ENCODE data around the gene VMP1. TPM values are rescaled to one million over a fixed set of nuclear protein-coding genes. Genes with fewer than 3 reads are reported as not detected.
A peak's percentile ranks its signal among the peaks of the same experiment; 100 is the strongest.

VMP1 gene
- polyA plus RNA-seq, 2 of the 4 experiments (the other 2 are of a cell fraction) = 395 to 726 TPM

DNA sequence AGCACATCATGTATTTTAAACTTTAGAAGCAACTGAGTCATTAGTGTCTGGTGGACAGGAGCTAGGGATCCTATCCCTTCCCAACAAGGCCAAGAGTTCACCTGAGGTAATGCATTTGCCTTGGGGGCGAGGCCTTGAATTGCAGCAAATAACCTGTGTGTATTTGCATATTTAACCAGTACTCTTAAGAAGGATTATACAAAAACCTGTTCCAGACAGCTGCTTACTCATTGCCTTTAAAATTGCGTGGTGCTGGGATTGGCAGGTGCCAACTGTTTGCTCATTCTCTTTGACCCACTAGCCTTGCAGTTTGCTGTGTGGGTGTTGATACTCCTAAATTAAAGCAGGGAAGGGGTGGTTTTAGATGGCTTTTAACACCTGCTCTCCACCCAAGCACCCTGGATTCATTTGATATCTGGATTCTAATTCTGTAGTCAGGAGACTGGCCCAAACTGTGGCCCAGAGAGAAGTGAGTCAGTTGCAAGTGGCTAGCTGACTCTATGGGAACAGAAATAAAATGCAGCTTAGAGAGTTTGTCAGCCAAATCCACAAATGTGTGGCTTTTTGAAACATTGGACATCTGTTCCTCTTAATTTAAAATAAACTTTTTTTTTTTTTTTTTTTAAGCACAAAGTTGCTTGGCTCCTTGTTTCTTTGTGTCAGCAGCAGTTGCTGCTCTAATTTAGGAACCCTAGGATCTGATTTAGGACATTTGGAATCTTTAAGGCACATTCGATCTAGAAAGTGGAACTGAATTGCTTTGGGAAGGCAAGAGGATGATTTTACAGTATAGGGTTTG, 138.3 kb downstream of the VMP1 start:
- H3K4me2 ChIP-seq = peak overlapping the region; percentile 77
- POLR2A ChIA-PET = interaction anchor here (0.5 to 13.6 kb wide), 15 partner anchors 8 to 304 kb away, joined by 3 to 610 read pairs (median 12); partner anchors contain the start of genes CA4, PTRH2, RPS6KB1 and TUBD1
- peaks cover 61% of the 10 kb centered on the region for H3K4me1 ChIP-seq
- peak; percentile 72 to 99 for DNase-seq (ENCODE audit: low read depth in 1 of 2, low spot score in 1 of 2)
- no peaks in the 10 kb centered on the region for H3K9me3 ChIP-seq
- FAIRE-seq = peak; percentile 18
- peak; percentile 22 to 27 for ATAC-seq
- 1% methylated on average over 3 of the region's 3 CpGs for WGBS (ENCODE audit: missing lambda C conversion rate)
- CTCF ChIA-PET = interaction anchor here (1.0 to 12.7 kb wide), 6 partner anchors 31 to 143 kb away, joined by 3 to 244 read pairs (median 3); no protein-coding TSS in a partner anchor
- peak overlapping the region; percentile 13; the same call in 1 of the 3 replicates for H3K4me3 ChIP-seq
- H3K27ac ChIP-seq = peak overlapping the region; percentile 91 to 96
- TF ChIP-seq JUNB (IDR thresholded peaks at IDR 0.05) = peak; percentile 73
- peak; percentile 81 for TF ChIP-seq HOXB5 (CRISPR knock-in tag; IDR thresholded peaks at IDR 0.05)
- TF ChIP-seq NPAS2 (CRISPR knock-in tag; IDR thresholded peaks at IDR 0.05; ENCODE audit: borderline replicate concordance) = no peak
- no peak for TF ChIP-seq CBX2 (IDR thresholded peaks at IDR 0.05; ENCODE audit: borderline replicate concordance, low read depth)
- TF ChIP-seq POLR2AphosphoS2 (conservative IDR thresholded peaks at IDR 0.05; ENCODE audit: low read length) = peak; percentile 94
- TF ChIP-seq, protein P1, sequence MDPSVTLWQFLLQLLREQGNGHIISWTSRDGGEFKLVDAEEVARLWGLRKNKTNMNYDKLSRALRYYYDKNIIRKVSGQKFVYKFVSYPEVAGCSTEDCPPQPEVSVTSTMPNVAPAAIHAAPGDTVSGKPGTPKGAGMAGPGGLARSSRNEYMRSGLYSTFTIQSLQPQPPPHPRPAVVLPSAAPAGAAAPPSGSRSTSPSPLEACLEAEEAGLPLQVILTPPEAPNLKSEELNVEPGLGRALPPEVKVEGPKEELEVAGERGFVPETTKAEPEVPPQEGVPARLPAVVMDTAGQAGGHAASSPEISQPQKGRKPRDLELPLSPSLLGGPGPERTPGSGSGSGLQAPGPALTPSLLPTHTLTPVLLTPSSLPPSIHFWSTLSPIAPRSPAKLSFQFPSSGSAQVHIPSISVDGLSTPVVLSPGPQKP (IDR thresholded peaks at IDR 0.05; ENCODE audit: low read depth, low read length) = no peak
- TF ChIP-seq, protein P2, sequence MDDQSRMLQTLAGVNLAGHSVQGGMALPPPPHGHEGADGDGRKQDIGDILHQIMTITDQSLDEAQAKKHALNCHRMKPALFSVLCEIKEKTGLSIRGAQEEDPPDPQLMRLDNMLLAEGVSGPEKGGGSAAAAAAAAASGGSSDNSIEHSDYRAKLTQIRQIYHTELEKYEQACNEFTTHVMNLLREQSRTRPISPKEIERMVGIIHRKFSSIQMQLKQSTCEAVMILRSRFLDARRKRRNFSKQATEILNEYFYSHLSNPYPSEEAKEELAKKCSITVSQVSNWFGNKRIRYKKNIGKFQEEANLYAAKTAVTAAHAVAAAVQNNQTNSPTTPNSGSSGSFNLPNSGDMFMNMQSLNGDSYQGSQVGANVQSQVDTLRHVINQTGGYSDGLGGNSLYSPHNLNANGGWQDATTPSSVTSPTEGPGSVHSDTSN (IDR thresholded peaks at IDR 0.05) = peak; percentile 88
- peak; percentile 88 to 93 for TF ChIP-seq EP300 (IDR thresholded peaks at IDR 0.05)
- no peak for TF ChIP-seq ZSCAN20 (CRISPR knock-in tag; IDR thresholded peaks at IDR 0.05)
- TF ChIP-seq, protein P3, sequence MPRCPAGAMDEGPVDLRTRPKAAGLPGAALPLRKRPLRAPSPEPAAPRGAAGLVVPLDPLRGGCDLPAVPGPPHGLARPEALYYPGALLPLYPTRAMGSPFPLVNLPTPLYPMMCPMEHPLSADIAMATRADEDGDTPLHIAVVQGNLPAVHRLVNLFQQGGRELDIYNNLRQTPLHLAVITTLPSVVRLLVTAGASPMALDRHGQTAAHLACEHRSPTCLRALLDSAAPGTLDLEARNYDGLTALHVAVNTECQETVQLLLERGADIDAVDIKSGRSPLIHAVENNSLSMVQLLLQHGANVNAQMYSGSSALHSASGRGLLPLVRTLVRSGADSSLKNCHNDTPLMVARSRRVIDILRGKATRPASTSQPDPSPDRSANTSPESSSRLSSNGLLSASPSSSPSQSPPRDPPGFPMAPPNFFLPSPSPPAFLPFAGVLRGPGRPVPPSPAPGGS (IDR thresholded peaks at IDR 0.05) = peak; percentile 81
- 0 out of 2 replicates have a peak, but pooled peaks have one; percentile 35 for TF ChIP-seq NFE2L2 (conservative IDR thresholded peaks at IDR 0.05; ENCODE audit: low read length)
- peak; percentile 87 for TF ChIP-seq ZNF302 (CRISPR knock-in tag; IDR thresholded peaks at IDR 0.05)
- no peak for TF ChIP-seq PHF8 (IDR thresholded peaks at IDR 0.05; ENCODE audit: borderline replicate concordance, low read depth)
- peak; percentile 72; the same call in 1 of the 2 replicates for TF ChIP-seq RFX5 (IDR thresholded peaks at IDR 0.05)
- peak; percentile 5 to 6; a peak in 3 of 5 replicates for TF ChIP-seq JUN (IDR thresholded peaks at IDR 0.05)
- no peak; the same call in 1 of the 2 replicates for TF ChIP-seq HOXA7 (CRISPR knock-in tag; IDR thresholded peaks at IDR 0.05)
- TF ChIP-seq, protein P4, sequence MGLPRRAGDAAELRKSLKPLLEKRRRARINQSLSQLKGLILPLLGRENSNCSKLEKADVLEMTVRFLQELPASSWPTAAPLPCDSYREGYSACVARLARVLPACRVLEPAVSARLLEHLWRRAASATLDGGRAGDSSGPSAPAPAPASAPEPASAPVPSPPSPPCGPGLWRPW (IDR thresholded peaks at IDR 0.05) = no peak
- no peak for TF ChIP-seq CBX8 (IDR thresholded peaks at IDR 0.05)
- TF ChIP-seq KDM5A (IDR thresholded peaks at IDR 0.05) = no peak
- TF ChIP-seq MAFK (IDR thresholded peaks at IDR 0.05; ENCODE audit: partially characterized antibody) = peak; percentile 89
- TF ChIP-seq SREBF2 (IDR thresholded peaks at IDR 0.05) = no peak
- no peak for TF ChIP-seq RNF2 (IDR thresholded peaks at IDR 0.05; ENCODE audit: borderline replicate concordance, low read depth)
- TF ChIP-seq, protein P5, sequence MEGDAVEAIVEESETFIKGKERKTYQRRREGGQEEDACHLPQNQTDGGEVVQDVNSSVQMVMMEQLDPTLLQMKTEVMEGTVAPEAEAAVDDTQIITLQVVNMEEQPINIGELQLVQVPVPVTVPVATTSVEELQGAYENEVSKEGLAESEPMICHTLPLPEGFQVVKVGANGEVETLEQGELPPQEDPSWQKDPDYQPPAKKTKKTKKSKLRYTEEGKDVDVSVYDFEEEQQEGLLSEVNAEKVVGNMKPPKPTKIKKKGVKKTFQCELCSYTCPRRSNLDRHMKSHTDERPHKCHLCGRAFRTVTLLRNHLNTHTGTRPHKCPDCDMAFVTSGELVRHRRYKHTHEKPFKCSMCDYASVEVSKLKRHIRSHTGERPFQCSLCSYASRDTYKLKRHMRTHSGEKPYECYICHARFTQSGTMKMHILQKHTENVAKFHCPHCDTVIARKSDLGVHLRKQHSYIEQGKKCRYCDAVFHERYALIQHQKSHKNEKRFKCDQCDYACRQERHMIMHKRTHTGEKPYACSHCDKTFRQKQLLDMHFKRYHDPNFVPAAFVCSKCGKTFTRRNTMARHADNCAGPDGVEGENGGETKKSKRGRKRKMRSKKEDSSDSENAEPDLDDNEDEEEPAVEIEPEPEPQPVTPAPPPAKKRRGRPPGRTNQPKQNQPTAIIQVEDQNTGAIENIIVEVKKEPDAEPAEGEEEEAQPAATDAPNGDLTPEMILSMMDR (IDR thresholded peaks at IDR 0.05) = no peak
- peak; percentile 82 to 88 for TF ChIP-seq CEBPB (IDR thresholded peaks at IDR 0.05)
- TF ChIP-seq CHD2 (IDR thresholded peaks at IDR 0.05; ENCODE audit: low read length, partially characterized antibody) = peak; percentile 10
- peak; percentile 89 for TF ChIP-seq RARB (CRISPR knock-in tag; IDR thresholded peaks at IDR 0.05)
- TF ChIP-seq, protein P6, sequence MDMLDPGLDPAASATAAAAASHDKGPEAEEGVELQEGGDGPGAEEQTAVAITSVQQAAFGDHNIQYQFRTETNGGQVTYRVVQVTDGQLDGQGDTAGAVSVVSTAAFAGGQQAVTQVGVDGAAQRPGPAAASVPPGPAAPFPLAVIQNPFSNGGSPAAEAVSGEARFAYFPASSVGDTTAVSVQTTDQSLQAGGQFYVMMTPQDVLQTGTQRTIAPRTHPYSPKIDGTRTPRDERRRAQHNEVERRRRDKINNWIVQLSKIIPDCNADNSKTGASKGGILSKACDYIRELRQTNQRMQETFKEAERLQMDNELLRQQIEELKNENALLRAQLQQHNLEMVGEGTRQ (IDR thresholded peaks at IDR 0.05) = no peak
- TF ChIP-seq, protein P7, sequence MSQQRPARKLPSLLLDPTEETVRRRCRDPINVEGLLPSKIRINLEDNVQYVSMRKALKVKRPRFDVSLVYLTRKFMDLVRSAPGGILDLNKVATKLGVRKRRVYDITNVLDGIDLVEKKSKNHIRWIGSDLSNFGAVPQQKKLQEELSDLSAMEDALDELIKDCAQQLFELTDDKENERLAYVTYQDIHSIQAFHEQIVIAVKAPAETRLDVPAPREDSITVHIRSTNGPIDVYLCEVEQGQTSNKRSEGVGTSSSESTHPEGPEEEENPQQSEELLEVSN (IDR thresholded peaks at IDR 0.05; ENCODE audit: borderline replicate concordance, low read depth) = peak; percentile 48
- TF ChIP-seq RAD21 (conservative IDR thresholded peaks at IDR 0.05 in 1 of 2, IDR thresholded peaks at IDR 0.05 in 1 of 2) = peak in 1 of 2 experiments; percentile 24; a peak in 2 of 5 replicates
- TF ChIP-seq FOXS1 (CRISPR knock-in tag; IDR thresholded peaks at IDR 0.05) = peak; percentile 49; the same call in 1 of the 2 replicates
